ENCODE results near the gene CASK. TPM values are rescaled to one million over a fixed set of nuclear protein-coding genes. Genes with fewer than 3 reads are reported as not detected.

CASK gene
- total RNA-seq, 1 donor from 2014 or later = 23.0 TPM

DNA sequence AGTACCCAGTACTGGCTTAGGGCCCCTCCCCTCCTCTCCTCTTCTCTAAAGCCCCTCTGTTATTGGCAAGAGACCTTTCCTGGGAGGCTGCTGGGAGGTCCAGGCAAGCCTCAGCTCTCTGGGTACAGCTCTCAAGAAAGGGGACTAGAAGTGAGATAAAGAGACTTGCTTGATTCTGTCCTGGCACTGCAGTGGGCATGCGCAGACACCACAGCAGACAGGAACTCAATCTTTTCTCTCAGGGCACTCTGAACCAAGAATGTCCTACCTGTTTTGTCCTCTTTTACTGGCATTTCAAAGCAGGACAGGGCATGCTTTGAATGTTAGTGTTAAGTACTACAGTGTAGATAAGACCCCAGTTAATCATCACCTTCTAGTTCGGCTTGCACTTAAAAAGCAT, 401.3 kb downstream of the CASK start:
- H3K9me3 Mint-ChIP-seq = no peaks in the 10 kb centered on the region

DNA sequence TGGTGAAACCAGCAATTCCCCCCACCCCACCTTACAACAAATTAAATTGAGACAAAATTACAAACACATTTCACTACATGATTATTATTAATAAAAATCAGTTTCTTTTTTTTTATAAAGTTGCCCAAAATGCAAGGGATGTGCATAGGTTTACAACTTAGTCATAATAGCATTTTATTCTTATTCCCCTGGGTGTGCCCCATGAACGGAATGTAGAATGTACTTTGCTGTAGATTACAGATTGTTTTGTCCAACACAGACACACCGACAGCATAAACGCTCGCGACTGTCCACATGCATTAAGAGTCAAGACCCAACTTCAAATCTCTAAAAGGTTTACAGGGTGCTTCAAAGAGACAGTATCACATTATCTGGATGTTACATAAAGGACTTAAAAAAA, 403.9 kb downstream of the CASK start:
- ATAC-seq (ENCODE audit: low read depth) (no peak), DNase-seq (no peak)
- H3K4me1 Mint-ChIP-seq = no peaks in the 10 kb centered on the region
- intact Hi-C loops (cut with micrococcal nuclease) = no loop called here
- TF ChIP-seq, protein P1, sequence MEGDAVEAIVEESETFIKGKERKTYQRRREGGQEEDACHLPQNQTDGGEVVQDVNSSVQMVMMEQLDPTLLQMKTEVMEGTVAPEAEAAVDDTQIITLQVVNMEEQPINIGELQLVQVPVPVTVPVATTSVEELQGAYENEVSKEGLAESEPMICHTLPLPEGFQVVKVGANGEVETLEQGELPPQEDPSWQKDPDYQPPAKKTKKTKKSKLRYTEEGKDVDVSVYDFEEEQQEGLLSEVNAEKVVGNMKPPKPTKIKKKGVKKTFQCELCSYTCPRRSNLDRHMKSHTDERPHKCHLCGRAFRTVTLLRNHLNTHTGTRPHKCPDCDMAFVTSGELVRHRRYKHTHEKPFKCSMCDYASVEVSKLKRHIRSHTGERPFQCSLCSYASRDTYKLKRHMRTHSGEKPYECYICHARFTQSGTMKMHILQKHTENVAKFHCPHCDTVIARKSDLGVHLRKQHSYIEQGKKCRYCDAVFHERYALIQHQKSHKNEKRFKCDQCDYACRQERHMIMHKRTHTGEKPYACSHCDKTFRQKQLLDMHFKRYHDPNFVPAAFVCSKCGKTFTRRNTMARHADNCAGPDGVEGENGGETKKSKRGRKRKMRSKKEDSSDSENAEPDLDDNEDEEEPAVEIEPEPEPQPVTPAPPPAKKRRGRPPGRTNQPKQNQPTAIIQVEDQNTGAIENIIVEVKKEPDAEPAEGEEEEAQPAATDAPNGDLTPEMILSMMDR (IDR thresholded peaks at IDR 0.05) = no peak
- no peaks in the 10 kb centered on the region for H3K9me3 Mint-ChIP-seq
- ChIA-PET POLR2A (no interaction called here), CTCF (no interaction called here)
- H3K36me3 Mint-ChIP-seq (ENCODE audit: low read depth) = peaks cover 15% of the 10 kb centered on the region
- H3K4me3 Mint-ChIP-seq = no peak overlapping the region
- H3K27me3 Mint-ChIP-seq = no peaks in the 10 kb centered on the region
- H3K27ac Mint-ChIP-seq = no peak overlapping the region

More for the DNA sequence above, 401.3 kb downstream of the CASK start:
- TF ChIP-seq, protein P1 (IDR thresholded peaks at IDR 0.05) = no peak
- CTCF ChIA-PET = no interaction called here
- H3K4me1 Mint-ChIP-seq = no peaks in the 10 kb centered on the region
- no peak overlapping the region for H3K4me3 Mint-ChIP-seq
- DNase-seq (no peak), ATAC-seq (ENCODE audit: low read depth) (no peak)
- intact Hi-C loops (cut with micrococcal nuclease) = no loop called here
- POLR2A ChIA-PET = interaction anchor here (0.6 kb wide), 1 partner anchor 605 kb away, joined by 3 read pairs; no protein-coding TSS in a partner anchor
- H3K27me3 Mint-ChIP-seq = no peaks in the 10 kb centered on the region
- peaks cover 32% of the 10 kb centered on the region for H3K36me3 Mint-ChIP-seq (ENCODE audit: low read depth)
- no peak overlapping the region for H3K27ac Mint-ChIP-seq

DNA sequence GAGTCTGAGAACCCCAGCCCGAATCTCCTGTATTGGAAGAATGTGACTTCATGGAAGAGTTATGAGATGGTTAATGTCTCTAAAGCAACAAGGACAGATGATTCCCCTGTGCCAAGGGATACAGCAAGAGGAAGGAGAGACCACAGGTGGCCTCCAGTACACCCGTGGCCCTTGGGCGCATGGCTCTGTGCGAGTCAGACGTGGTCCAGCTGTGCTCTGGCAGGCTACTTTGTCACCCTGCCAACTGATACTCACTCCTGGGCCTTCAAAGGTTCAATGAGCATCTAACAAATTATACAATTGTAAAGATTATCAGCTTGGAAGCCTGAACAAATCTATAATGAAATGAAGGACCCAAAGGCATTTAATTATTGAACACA, 404.5 kb downstream of the CASK start:
- no peaks in the 10 kb centered on the region for H3K9me3 Mint-ChIP-seq
- no peak overlapping the region for H3K27ac Mint-ChIP-seq
- intact Hi-C loops (cut with micrococcal nuclease) = no loop called here
- peaks cover 13% of the 10 kb centered on the region for H3K36me3 Mint-ChIP-seq (ENCODE audit: low read depth)
- POLR2A ChIA-PET = no interaction called here
- DNase-seq (no peak), ATAC-seq (ENCODE audit: low read depth) (no peak)
- TF ChIP-seq, protein P1 (IDR thresholded peaks at IDR 0.05) = no peak
- H3K4me1 Mint-ChIP-seq = peaks cover 3% of the 10 kb centered on the region
- H3K4me3 Mint-ChIP-seq = no peak overlapping the region
- CTCF ChIA-PET = no interaction called here
- no peaks in the 10 kb centered on the region for H3K27me3 Mint-ChIP-seq

DNA sequence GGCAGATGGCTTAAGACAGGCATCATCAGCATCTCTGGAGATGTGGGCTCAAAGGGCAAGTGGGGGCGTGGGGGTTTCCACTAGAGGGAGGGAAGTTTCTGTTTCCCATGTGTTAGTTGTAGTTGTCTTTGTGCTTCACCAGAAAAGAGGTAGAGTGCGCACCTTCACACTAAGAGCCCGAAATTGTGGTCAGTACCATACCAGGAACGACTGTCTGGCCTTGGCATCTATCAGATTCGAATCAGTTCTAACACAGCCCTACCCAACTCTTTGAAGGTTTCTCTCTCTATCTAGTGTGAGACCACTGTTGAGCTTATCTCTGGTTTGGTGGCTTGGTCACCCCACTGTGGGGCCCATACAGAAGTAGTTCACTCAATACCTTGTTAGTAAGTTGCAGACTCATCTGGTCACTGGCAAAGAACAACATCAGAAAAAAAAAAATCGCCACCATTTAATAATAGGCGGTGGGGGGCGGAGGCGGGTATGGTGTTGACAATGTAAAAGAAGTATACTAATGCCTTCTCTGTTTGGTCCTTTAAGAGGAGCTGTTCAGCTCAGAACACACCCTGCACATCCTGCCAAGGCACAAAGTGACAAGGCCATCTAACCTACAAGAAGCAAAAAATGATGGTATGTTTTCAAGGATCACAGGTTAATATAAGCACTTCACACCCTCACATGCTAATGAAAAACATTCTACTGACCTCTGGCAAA, 405.1 kb downstream of the CASK start:
- TF ChIP-seq, protein P1 (IDR thresholded peaks at IDR 0.05) = no peak
- POLR2A ChIA-PET = no interaction called here
- Mint-ChIP-seq H3K27ac (no peak overlapping the region), H3K9me3 (no peaks in the 10 kb centered on the region), H3K27me3 (no peaks in the 10 kb centered on the region), H3K36me3 (ENCODE audit: low read depth) (peaks cover 10% of the 10 kb centered on the region), H3K4me3 (no peak overlapping the region), H3K4me1 (peaks cover 7% of the 10 kb centered on the region)
- intact Hi-C loops (cut with micrococcal nuclease) = no loop called here
- CTCF ChIA-PET = no interaction called here
- DNase-seq (no peak), ATAC-seq (ENCODE audit: low read depth) (no peak)

DNA sequence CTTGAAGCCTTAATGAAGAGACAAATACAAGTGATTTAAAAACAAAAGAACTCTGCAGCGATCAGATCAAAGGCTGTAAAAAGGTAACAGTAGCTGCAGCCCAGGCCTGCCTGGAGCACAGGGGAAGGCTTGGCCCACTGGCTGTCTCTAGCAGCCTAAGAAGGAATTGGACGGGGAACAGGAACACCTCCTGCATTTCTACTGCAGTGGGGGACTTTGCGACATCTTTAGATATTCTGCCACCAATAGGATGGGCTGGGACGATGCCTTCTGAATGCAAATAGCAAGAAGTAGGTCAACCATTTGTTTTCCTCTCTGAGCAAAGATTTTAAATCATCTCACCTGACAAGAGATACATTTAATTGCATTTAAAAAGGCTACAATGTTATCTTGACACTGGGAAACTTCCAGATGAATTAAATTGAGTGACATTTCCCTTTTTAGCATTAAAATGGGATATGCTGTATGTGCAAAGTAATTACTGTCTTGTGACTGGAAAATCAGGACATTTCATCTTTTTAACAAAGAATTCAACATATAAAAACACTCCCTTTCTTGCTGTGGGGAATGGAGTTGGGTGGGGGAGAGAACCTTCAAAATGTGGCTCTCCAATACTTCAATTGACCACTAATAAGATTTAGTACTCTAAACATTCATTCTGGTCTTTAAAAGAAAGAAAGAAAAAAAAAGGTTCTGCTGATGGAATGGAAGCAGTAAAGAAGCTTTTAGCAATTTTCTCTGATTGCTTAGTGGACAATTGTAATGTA, 406.2 kb downstream of the CASK start:
- H3K27ac Mint-ChIP-seq = no peak overlapping the region
- TF ChIP-seq, protein P1 (IDR thresholded peaks at IDR 0.05) = no peak

More for the DNA sequence above, 406.2 kb downstream of the CASK start:
- Mint-ChIP-seq H3K9me3 (no peaks in the 10 kb centered on the region), H3K27me3 (no peaks in the 10 kb centered on the region), H3K4me3 (no peak overlapping the region), H3K36me3 (ENCODE audit: low read depth) (peaks cover 7% of the 10 kb centered on the region), H3K4me1 (peaks cover 12% of the 10 kb centered on the region)
- intact Hi-C loops (cut with micrococcal nuclease) = no loop called here
- CTCF ChIA-PET = no interaction called here
- POLR2A ChIA-PET = no interaction called here
- ATAC-seq (ENCODE audit: low read depth) (no peak), DNase-seq (no peak)
